Astrocyte (in vitro differentiated cells and primary cell): ENCODE results near the gene NPC1L1. TPM values are rescaled to one million over a fixed set of nuclear protein-coding genes. Genes with fewer than 3 reads are reported as not detected.

Source experiments
- DNase-seq: peaks from one replicate; pipeline ENCODE4 v3.0.0-alpha.2; 2010; ENCODE audit warnings: low read depth
- FAIRE-seq: peaks from 2 replicates; lab custom pipeline; 2011; peaks lifted over from hg19 to GRCh38; lab: Jason Lieb, UNC
- H2AFZ ChIP-seq: 2 replicates; pipeline ENCODE4 v1.6.0; 2012; ENCODE audit warnings: low read depth, low read length, inconsistent platforms
- H3K27ac ChIP-seq: 2 replicates; pipeline ENCODE4 v1.5.1; 2011; ENCODE audit warnings: low read depth, low read length, inconsistent platforms
- H3K27me3 ChIP-seq: 2 replicates; pipeline ENCODE4 v1.6.0; 2011; ENCODE audit warnings: low read length, inconsistent platforms; ENCODE audit not compliant: insufficient read depth
- H3K36me3 ChIP-seq: 2 replicates; pipeline ENCODE4 v1.5.1; 2011; ENCODE audit warnings: low read length, inconsistent platforms; ENCODE audit not compliant: insufficient read depth
- H3K4me1 ChIP-seq: 2 replicates; pipeline ENCODE4 v1.5.1; 2011; ENCODE audit warnings: low read length, inconsistent platforms; ENCODE audit not compliant: insufficient read depth
- H3K4me2 ChIP-seq: 2 replicates; pipeline ENCODE4 v1.6.0; 2012; ENCODE audit warnings: low read length, inconsistent platforms
- H3K4me3 ChIP-seq: 2 replicates; pipeline ENCODE4 v1.5.1; 2011; ENCODE audit warnings: low read depth, mild to moderate bottlenecking, low read length, inconsistent platforms; ENCODE audit not compliant: insufficient read depth
- H3K79me2 ChIP-seq: 2 replicates; pipeline ENCODE4 v1.6.0; 2012; ENCODE audit warnings: mild to moderate bottlenecking, low read length, inconsistent platforms; ENCODE audit not compliant: insufficient read depth
- H3K9ac ChIP-seq: 2 replicates; pipeline ENCODE4 v1.6.0; 2012; ENCODE audit warnings: mild to moderate bottlenecking, low read length, inconsistent platforms
- H3K9me3 ChIP-seq: 2 replicates; pipeline ENCODE4 v1.5.1; 2012; ENCODE audit warnings: low read depth, mild to moderate bottlenecking, low read length, inconsistent platforms; ENCODE audit not compliant: insufficient read depth
- H4K20me1 ChIP-seq: 2 replicates; pipeline ENCODE4 v1.6.0; 2012; ENCODE audit warnings: low read length, inconsistent platforms; ENCODE audit not compliant: insufficient read depth
- H3K27ac Mint-ChIP-seq: one replicate; pipeline ENCODE4 v1.8.0; 2021; ENCODE audit warnings: mild to moderate bottlenecking, mixed read lengths; ENCODE audit not compliant: unreplicated experiment
- H3K27me3 Mint-ChIP-seq: one replicate; pipeline ENCODE4 v1.8.0; 2021; ENCODE audit warnings: low read depth, mixed read lengths; ENCODE audit not compliant: unreplicated experiment
- H3K36me3 Mint-ChIP-seq: one replicate; pipeline ENCODE4 v1.8.0; 2021; ENCODE audit warnings: low read depth, mixed read lengths; ENCODE audit not compliant: unreplicated experiment
- H3K4me1 Mint-ChIP-seq: one replicate; pipeline ENCODE4 v1.8.0; 2021; ENCODE audit warnings: low read depth, mixed read lengths; ENCODE audit not compliant: unreplicated experiment
- H3K4me3 Mint-ChIP-seq: one replicate; pipeline ENCODE4 v1.8.0; 2021; ENCODE audit warnings: mild to moderate bottlenecking, moderate library complexity, mixed read lengths; ENCODE audit not compliant: unreplicated experiment
- H3K9me3 Mint-ChIP-seq: one replicate; pipeline ENCODE4 v1.8.0; 2021; ENCODE audit warnings: mild to moderate bottlenecking, mixed read lengths; ENCODE audit not compliant: unreplicated experiment
- CTCF ChIP-seq: IDR thresholded peaks from 2 replicates; pipeline ENCODE4 v1.5.1; 2011; ENCODE audit warnings: low read depth, mild to moderate bottlenecking, inconsistent platforms, low read length, moderate library complexity; ENCODE audit not compliant: insufficient read depth
- EZH2 ChIP-seq: IDR thresholded peaks from 2 replicates; pipeline ENCODE4 v1.6.1; 2012; ENCODE audit warnings: mild to moderate bottlenecking, low read length, inconsistent platforms; ENCODE audit not compliant: insufficient read depth
- total RNA-seq: library from RNA; stranded (reverse); gene quantifications from 2 replicates; pipeline ENCODE4 v1.2.1, GENCODE V29; 2021

Gene NPC1L1
- total RNA-seq, 1 donor from 2014 or later: 0.07 TPM

GRCh38 chr7:44521347-44522095 is 19.6 kb downstream of the NPC1L1 start:
- no peaks in the 10 kb centered on the region for H3K36me3 ChIP-seq
- Mint-ChIP-seq H3K9me3 (peaks cover 18% of the 10 kb centered on the region), H3K27ac (no peak overlapping the region), H3K4me1 (no peaks in the 10 kb centered on the region), H3K4me3 (no peak overlapping the region), H3K36me3 (no peaks in the 10 kb centered on the region), H3K27me3 (peaks cover 36% of the 10 kb centered on the region)
- no peak for DNase-seq
- H3K27ac ChIP-seq: no peak overlapping the region
- no peak overlapping the region for H2AFZ ChIP-seq
- no peaks in the 10 kb centered on the region for H4K20me1 ChIP-seq
- no peak overlapping the region for H3K4me2 ChIP-seq
- peaks cover 17% of the 10 kb centered on the region for H3K27me3 ChIP-seq
- H3K4me1 ChIP-seq: no peaks in the 10 kb centered on the region
- TF ChIP-seq CTCF (no peak), EZH2 (no peak)
- no peak for FAIRE-seq
- H3K9ac ChIP-seq: no peak overlapping the region
- no peaks in the 10 kb centered on the region for H3K79me2 ChIP-seq
- H3K4me3 ChIP-seq: no peak overlapping the region
- no peaks in the 10 kb centered on the region for H3K9me3 ChIP-seq

- peaks cover 12% of the 10 kb centered on the region for H3K9me3 Mint-ChIP-seq
- no peaks in the 10 kb centered on the region for H3K4me1 ChIP-seq
- H3K4me3 ChIP-seq: no peak overlapping the region
- H3K4me2 ChIP-seq: no peak overlapping the region
- peaks cover 36% of the 10 kb centered on the region for H3K27me3 Mint-ChIP-seq
- DNase-seq (no peak), FAIRE-seq (no peak)
- no peaks in the 10 kb centered on the region for H3K9me3 ChIP-seq
- no peaks in the 10 kb centered on the region for H3K79me2 ChIP-seq
- no peak overlapping the region for H3K27ac Mint-ChIP-seq
- no peaks in the 10 kb centered on the region for H4K20me1 ChIP-seq
- no peak overlapping the region for H3K9ac ChIP-seq
- H2AFZ ChIP-seq: no peak overlapping the region
- no peaks in the 10 kb centered on the region for H3K36me3 ChIP-seq
- H3K27ac ChIP-seq: no peak overlapping the region
- TF ChIP-seq EZH2 (no peak), CTCF (no peak)
- H3K4me1 Mint-ChIP-seq: no peaks in the 10 kb centered on the region
- H3K36me3 Mint-ChIP-seq: no peaks in the 10 kb centered on the region
- no peak overlapping the region for H3K4me3 Mint-ChIP-seq
- H3K27me3 ChIP-seq: peaks cover 17% of the 10 kb centered on the region
These were observed 20.6 kb downstream of the NPC1L1 start for GRCh38 chr7:44520574-44520973.

GRCh38 chr7:44519546-44519945 is 21.6 kb downstream of the NPC1L1 start:
- Histone ChIP-seq H3K27me3 (peaks cover 17% of the 10 kb centered on the region), H3K79me2 (no peaks in the 10 kb centered on the region), H3K4me2 (no peak overlapping the region), H3K4me1 (no peaks in the 10 kb centered on the region), H2AFZ (no peak overlapping the region), H4K20me1 (no peaks in the 10 kb centered on the region), H3K27ac (no peak overlapping the region), H3K36me3 (no peaks in the 10 kb centered on the region), H3K9ac (no peak overlapping the region), H3K4me3 (no peak overlapping the region), H3K9me3 (no peaks in the 10 kb centered on the region)
- DNase-seq (no peak), FAIRE-seq (no peak)
- Mint-ChIP-seq H3K9me3 (peaks cover 8% of the 10 kb centered on the region), H3K36me3 (no peaks in the 10 kb centered on the region), H3K27me3 (peaks cover 36% of the 10 kb centered on the region), H3K4me3 (no peak overlapping the region), H3K4me1 (no peaks in the 10 kb centered on the region), H3K27ac (no peak overlapping the region)
- TF ChIP-seq CTCF: no peak
- TF ChIP-seq EZH2: no peak
